Fibroblast of lung (primary cell): ENCODE measurements around the gene HECW1. TPM values are rescaled to one million over a fixed set of nuclear protein-coding genes. Genes with fewer than 3 reads are reported as not detected.

Experiments used
- DNase-seq, 2 donors: peaks; one replicate each; pipeline versions ENCODE4 v3.0.0 to v3.0.0-alpha.2; 2010; ENCODE audit warnings: low read depth in 2 of 2
- H2AFZ ChIP-seq: 2 replicates; pipeline ENCODE4 v1.5.1; 2012; ENCODE audit warnings: low read length, control low read depth, inconsistent platforms
- H3K27ac ChIP-seq: 2 replicates; pipeline ENCODE4 v1.5.1; 2011; ENCODE audit warnings: low read length, control low read depth; ENCODE audit not compliant: insufficient read depth
- H3K27me3 ChIP-seq: 2 replicates; pipeline ENCODE4 v1.5.1; 2011; ENCODE audit warnings: mild to moderate bottlenecking, low read length; ENCODE audit not compliant: control insufficient read depth, insufficient read depth
- H3K36me3 ChIP-seq: 2 replicates; pipeline ENCODE4 v1.5.1; 2011; ENCODE audit warnings: low read length; ENCODE audit not compliant: control insufficient read depth, insufficient read depth
- H3K4me1 ChIP-seq: 2 replicates; pipeline ENCODE4 v1.5.1; 2011; ENCODE audit warnings: low read length; ENCODE audit not compliant: control insufficient read depth, insufficient read depth; ENCODE audit errors: extremely low read depth
- H3K4me2 ChIP-seq: 2 replicates; pipeline ENCODE4 v1.5.1; 2011; ENCODE audit warnings: low read length, control low read depth; ENCODE audit not compliant: insufficient read depth; ENCODE audit errors: extremely low read depth
- H3K4me3 ChIP-seq, 4 experiments: fragments of 200-600 bp in 1 of 4; sonication (generic) in 1 of 4; replicated peaks in 1 of 4; 2 replicates each; pipeline ENCODE4 v1.5.1; 2011 to 2016; ENCODE audit warnings: low read length in 4 of 4, low read depth in 3 of 4, mild to moderate bottlenecking in 3 of 4, control low read depth in 2 of 4, inconsistent platforms in 1 of 4, mixed read lengths in 1 of 4; ENCODE audit not compliant: insufficient read depth in 1 of 4; ENCODE audit errors: control extremely low read depth in 1 of 4
- H3K79me2 ChIP-seq: 2 replicates; pipeline ENCODE4 v1.5.1; 2012; ENCODE audit warnings: mild to moderate bottlenecking, low read length, inconsistent platforms; ENCODE audit not compliant: control insufficient read depth, insufficient read depth
- H3K9ac ChIP-seq: 2 replicates; pipeline ENCODE4 v1.5.1; 2011; ENCODE audit warnings: mild to moderate bottlenecking, low read length, control low read depth; ENCODE audit not compliant: insufficient read depth
- H3K9me3 ChIP-seq: 2 replicates; pipeline ENCODE4 v1.5.1; 2012; ENCODE audit warnings: low read depth, low read length; ENCODE audit not compliant: control insufficient read depth, insufficient read depth
- H4K20me1 ChIP-seq: 2 replicates; pipeline ENCODE4 v1.5.1; 2011; ENCODE audit warnings: low read length; ENCODE audit not compliant: control insufficient read depth, insufficient read depth; ENCODE audit errors: extremely low read depth
- EZH2 ChIP-seq: IDR thresholded peaks from 2 replicates; pipeline ENCODE4 v1.5.1; 2012; ENCODE audit warnings: low read length, control low read depth, mild to moderate bottlenecking; ENCODE audit errors: missing control alignments
- polyA plus RNA-seq, 2 donors: library from polyadenylated mRNA; depleted of rRNA in 1 of 2; stranded (reverse) in 1 of 2; unstranded in 1 of 2; fragments of >200 nt; gene quantifications; 2 replicates each; pipeline ENCODE4 v1.2.1, GENCODE V29; 2011 to 2012; ENCODE audit warnings: missing spikeins in 1 of 2
- total RNA-seq: library from RNA; depleted of rRNA; stranded (reverse); fragments of >200 nt; gene quantifications from 2 replicates; pipeline ENCODE4 v1.2.1, GENCODE V29; 2014
- TF ChIP-seq, protein P1 (sequence below), 2 donors: IDR thresholded peaks in 1 of 2; conservative IDR thresholded peaks in 1 of 2; 1 replicate in 1 of 2; 2 replicates in 1 of 2; pipeline ENCODE4 v1.5.1; 2011 to 2012; ENCODE audit warnings: low read length in 2 of 2, control low read depth in 1 of 2, inconsistent platforms in 1 of 2, low read depth in 1 of 2, mild to moderate bottlenecking in 1 of 2

Gene HECW1
- total and polyA plus RNA-seq, 2 donors (not counting 1 experiment from before 2014, with no cell fraction given): 1.1 to 6.1 TPM

DNA sequence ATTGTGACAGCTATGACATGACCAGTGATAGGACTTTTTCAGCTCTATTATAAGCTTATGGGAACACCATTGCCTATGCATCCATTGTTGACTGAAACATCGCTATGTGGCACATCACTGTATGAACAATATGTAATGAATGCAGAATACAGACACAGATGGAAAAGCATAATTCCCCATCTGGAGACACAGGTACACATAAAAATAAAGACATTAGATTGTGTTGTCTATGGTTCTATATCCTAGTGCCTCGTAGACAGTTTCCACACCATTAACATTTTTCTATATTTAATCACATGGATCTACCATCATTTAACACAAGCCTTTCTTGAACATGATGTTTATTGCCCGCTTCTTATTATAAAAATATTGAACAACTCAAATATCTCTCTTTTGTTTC lies 374.2 kb downstream of the HECW1 start:
- H3K27me3 ChIP-seq: no peaks in the 10 kb centered on the region
- H3K9ac ChIP-seq: no peak overlapping the region
- no peak overlapping the region for H2AFZ ChIP-seq
- H3K4me2 ChIP-seq: no peak overlapping the region
- TF ChIP-seq EZH2: no peak
- TF ChIP-seq, protein P1, sequence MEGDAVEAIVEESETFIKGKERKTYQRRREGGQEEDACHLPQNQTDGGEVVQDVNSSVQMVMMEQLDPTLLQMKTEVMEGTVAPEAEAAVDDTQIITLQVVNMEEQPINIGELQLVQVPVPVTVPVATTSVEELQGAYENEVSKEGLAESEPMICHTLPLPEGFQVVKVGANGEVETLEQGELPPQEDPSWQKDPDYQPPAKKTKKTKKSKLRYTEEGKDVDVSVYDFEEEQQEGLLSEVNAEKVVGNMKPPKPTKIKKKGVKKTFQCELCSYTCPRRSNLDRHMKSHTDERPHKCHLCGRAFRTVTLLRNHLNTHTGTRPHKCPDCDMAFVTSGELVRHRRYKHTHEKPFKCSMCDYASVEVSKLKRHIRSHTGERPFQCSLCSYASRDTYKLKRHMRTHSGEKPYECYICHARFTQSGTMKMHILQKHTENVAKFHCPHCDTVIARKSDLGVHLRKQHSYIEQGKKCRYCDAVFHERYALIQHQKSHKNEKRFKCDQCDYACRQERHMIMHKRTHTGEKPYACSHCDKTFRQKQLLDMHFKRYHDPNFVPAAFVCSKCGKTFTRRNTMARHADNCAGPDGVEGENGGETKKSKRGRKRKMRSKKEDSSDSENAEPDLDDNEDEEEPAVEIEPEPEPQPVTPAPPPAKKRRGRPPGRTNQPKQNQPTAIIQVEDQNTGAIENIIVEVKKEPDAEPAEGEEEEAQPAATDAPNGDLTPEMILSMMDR (conservative IDR thresholded peaks at IDR 0.05 in 1 of 2, IDR thresholded peaks at IDR 0.05 in 1 of 2; ENCODE audit: low read depth in 1 of 2, low read length in 2 of 2): no peak
- peaks cover 4% of the 10 kb centered on the region for H3K4me1 ChIP-seq
- H3K27ac ChIP-seq: no peak overlapping the region
- DNase-seq: no peak
- no peaks in the 10 kb centered on the region for H4K20me1 ChIP-seq
- H3K4me3 ChIP-seq: no peak overlapping the region
- no peaks in the 10 kb centered on the region for H3K79me2 ChIP-seq
- no peaks in the 10 kb centered on the region for H3K9me3 ChIP-seq
- H3K36me3 ChIP-seq: no peaks in the 10 kb centered on the region

DNA sequence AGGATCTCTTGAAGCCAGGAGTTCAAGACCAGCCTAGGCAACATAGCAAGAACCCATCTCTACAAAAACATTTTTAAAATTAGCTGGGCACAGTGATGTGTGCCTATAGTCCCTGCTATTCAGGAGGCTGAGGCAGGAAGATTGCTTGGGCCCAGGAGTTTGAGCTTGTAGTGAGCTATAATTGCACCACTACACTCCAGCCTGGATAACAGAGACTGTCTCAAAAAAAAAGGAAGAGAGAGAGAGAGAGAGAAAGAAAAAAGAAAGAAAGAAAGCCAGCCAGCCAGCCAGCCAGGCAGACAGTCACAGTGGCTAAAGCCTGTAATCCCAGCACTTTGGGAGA lies 375.3 kb downstream of the HECW1 start:
- Histone ChIP-seq H3K4me1 (peaks cover 4% of the 10 kb centered on the region), H3K4me3 (no peak overlapping the region), H2AFZ (no peak overlapping the region), H3K36me3 (no peaks in the 10 kb centered on the region), H4K20me1 (no peaks in the 10 kb centered on the region), H3K9ac (no peak overlapping the region), H3K79me2 (no peaks in the 10 kb centered on the region), H3K27ac (no peak overlapping the region), H3K27me3 (no peaks in the 10 kb centered on the region), H3K4me2 (no peak overlapping the region), H3K9me3 (no peaks in the 10 kb centered on the region)
- no peak for TF ChIP-seq EZH2
- TF ChIP-seq, protein P1 (conservative IDR thresholded peaks at IDR 0.05 in 1 of 2, IDR thresholded peaks at IDR 0.05 in 1 of 2; ENCODE audit: low read depth in 1 of 2, low read length in 2 of 2): no peak
- DNase-seq: no peak

DNA sequence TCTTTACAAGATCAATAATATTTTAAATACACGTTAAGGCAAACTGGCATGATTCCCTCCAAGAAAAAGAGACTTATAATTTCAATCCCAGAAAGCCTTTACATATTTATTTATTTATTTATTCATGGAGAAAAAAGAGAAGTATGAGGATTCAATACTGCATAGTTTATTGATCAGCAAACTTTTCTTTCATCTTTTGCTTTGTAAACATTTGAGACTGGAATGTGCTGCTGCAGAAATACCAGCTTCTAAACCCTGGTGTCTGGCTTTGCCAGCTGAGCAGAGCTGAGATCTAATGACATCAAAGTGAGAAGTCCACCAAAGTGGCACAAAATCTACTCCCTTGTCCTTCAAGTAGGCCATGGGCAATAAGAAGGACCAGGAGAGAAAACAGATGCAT lies 376.8 kb downstream of the HECW1 start:
- H3K79me2 ChIP-seq: no peaks in the 10 kb centered on the region
- no peaks in the 10 kb centered on the region for H4K20me1 ChIP-seq
- H3K9me3 ChIP-seq: no peaks in the 10 kb centered on the region
- no peak for DNase-seq
- H3K27ac ChIP-seq: no peak overlapping the region
- no peaks in the 10 kb centered on the region for H3K36me3 ChIP-seq
- no peak overlapping the region for H3K4me2 ChIP-seq
- no peak overlapping the region for H3K9ac ChIP-seq
- H3K27me3 ChIP-seq: no peaks in the 10 kb centered on the region
- H2AFZ ChIP-seq: no peak overlapping the region
- no peak overlapping the region for H3K4me3 ChIP-seq
- no peak for TF ChIP-seq EZH2
- TF ChIP-seq, protein P1 (conservative IDR thresholded peaks at IDR 0.05 in 1 of 2, IDR thresholded peaks at IDR 0.05 in 1 of 2; ENCODE audit: low read depth in 1 of 2, low read length in 2 of 2): no peak
- H3K4me1 ChIP-seq: peaks cover 2% of the 10 kb centered on the region
